Vagina (tissue), 2 donors: ENCODE results near the gene ZNF408.

Experiments used
- CTCF ChIP-seq, 3 experiments: fragments of 450-650 bp in 2 of 3; fragments of 200-600 bp in 1 of 3; sonication (generic) in 1 of 3; IDR thresholded peaks; one replicate each; pipeline ENCODE4 v1.5.1; 2017 to 2019; ENCODE audit warnings: antibody characterized with exemption in 3 of 3, mild to moderate bottlenecking in 2 of 3, moderate library complexity in 2 of 3
- POLR2A ChIP-seq, 2 donors: fragments of 450-650 bp; IDR thresholded peaks; one replicate each; pipeline ENCODE4 v1.6.1; 2017; ENCODE audit warnings: antibody characterized with exemption in 2 of 2, mild to moderate bottlenecking in 2 of 2, moderate library complexity in 2 of 2
- POLR2AphosphoS5 ChIP-seq, 2 donors: sonication (generic); formaldehyde crosslinking; IDR thresholded peaks; one replicate each; pipeline ENCODE4 v1.9.0; 2017; ENCODE audit warnings: antibody characterized with exemption in 2 of 2, mild to moderate bottlenecking in 2 of 2, low read depth in 1 of 2; ENCODE audit not compliant: insufficient read depth in 1 of 2

DNA sequence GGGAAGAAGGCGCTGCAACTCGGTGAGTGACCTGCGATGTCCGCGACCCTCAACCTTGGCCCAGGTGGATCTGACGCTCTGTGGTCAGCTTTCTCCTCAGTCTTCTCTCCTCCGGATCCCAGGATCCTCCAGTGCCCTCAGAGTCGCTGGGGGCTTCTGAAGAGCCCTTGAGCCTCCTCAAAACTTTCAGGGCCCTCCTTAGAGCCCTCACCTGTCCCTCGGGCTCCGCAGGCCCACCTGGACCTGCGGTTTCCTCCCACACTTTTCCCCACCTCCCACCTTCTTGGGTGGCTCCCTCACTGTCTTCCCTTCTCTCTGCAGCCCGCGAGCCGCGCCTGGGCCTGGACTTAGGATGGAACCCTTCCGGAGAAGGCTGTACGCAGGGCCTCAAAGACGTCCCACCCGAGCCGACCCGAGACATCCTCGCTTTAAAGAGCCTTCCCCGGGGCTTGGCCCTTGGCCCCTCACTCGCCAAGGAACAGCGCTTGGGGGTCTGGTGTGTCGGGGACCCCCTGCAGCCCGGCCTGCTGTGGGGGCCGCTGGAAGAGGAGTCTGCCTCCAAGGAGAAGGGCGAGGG lies 335 bp downstream of the ZNF408 start:
- TF ChIP-seq CTCF (IDR thresholded peaks at IDR 0.05) (no peak), POLR2A (IDR thresholded peaks at IDR 0.05) (no peak), POLR2AphosphoS5 (IDR thresholded peaks at IDR 0.05; ENCODE audit: insufficient read depth in 1 of 2, low read depth in 1 of 2) (no peak)
